H9 (cell line): ENCODE data around the gene PRSS22. TPM values are rescaled to one million over a fixed set of nuclear protein-coding genes. Genes with fewer than 3 reads are reported as not detected.

Source experiments
- DNase-seq: peaks from one replicate; pipeline ENCODE4 v3.0.0-alpha.2; 2017
- H2AFZ ChIP-seq: one replicate; pipeline ENCODE4 v1.6.1; 2013; ENCODE audit warnings: mild to moderate bottlenecking, low read length, control low read depth, moderate library complexity
- H2AK5ac ChIP-seq: 2 replicates; pipeline ENCODE4 v1.6.1; 2013; ENCODE audit warnings: low read length, control low read depth, mixed read lengths; ENCODE audit not compliant: insufficient read length
- H2BK120ac ChIP-seq: one replicate; pipeline ENCODE4 v1.6.1; 2013; ENCODE audit warnings: low read depth, mild to moderate bottlenecking, low read length, control low read depth, inconsistent platforms; ENCODE audit not compliant: poor library complexity, severe bottlenecking
- H2BK12ac ChIP-seq: 2 replicates; pipeline ENCODE4 v1.6.1; 2013; ENCODE audit warnings: low read length, control low read depth, mixed read lengths, low read depth; ENCODE audit not compliant: insufficient read length
- H2BK15ac ChIP-seq: 2 replicates; pipeline ENCODE4 v1.6.1; 2013; ENCODE audit warnings: low read depth, low read length, control low read depth
- H2BK20ac ChIP-seq: one replicate; pipeline ENCODE4 v1.6.1; 2013; ENCODE audit warnings: low read depth, mild to moderate bottlenecking, low read length, control low read depth, inconsistent platforms; ENCODE audit not compliant: poor library complexity, severe bottlenecking
- H2BK5ac ChIP-seq: 2 replicates; pipeline ENCODE4 v1.6.1; 2013; ENCODE audit warnings: low read length, control low read depth, mixed read lengths; ENCODE audit not compliant: insufficient read length
- H3K14ac ChIP-seq: 2 replicates; pipeline ENCODE4 v1.6.1; 2013; ENCODE audit warnings: low read length, control low read depth; ENCODE audit not compliant: insufficient read depth
- H3K18ac ChIP-seq: 2 replicates; pipeline ENCODE4 v1.6.1; 2013; ENCODE audit warnings: low read depth, mild to moderate bottlenecking, mixed read lengths, low read length, control low read depth; ENCODE audit not compliant: insufficient read length
- H3K23ac ChIP-seq: 2 replicates; pipeline ENCODE4 v1.6.1; 2013; ENCODE audit warnings: low read length, control low read depth, mixed read lengths, low read depth; ENCODE audit not compliant: insufficient read length
- H3K23me2 ChIP-seq: 2 replicates; pipeline ENCODE4 v1.6.1; 2013; ENCODE audit warnings: low read depth, mild to moderate bottlenecking, mixed read lengths, low read length, control low read depth; ENCODE audit not compliant: insufficient read length, poor library complexity, severe bottlenecking
- H3K27ac ChIP-seq: 2 replicates; pipeline ENCODE4 v1.5.1; 2013; ENCODE audit warnings: low read length, control low read depth, mixed read lengths, low read depth; ENCODE audit not compliant: insufficient read length
- H3K27me3 ChIP-seq: 2 replicates; pipeline ENCODE4 v1.6.1; 2013; ENCODE audit warnings: low read length, control low read depth, inconsistent platforms; ENCODE audit not compliant: insufficient read depth
- H3K4ac ChIP-seq: 2 replicates; pipeline ENCODE4 v1.6.1; 2013; ENCODE audit warnings: low read depth, mild to moderate bottlenecking, control low read depth, inconsistent platforms, low read length, moderate library complexity
- H3K4me1 ChIP-seq: 2 replicates; pipeline ENCODE4 v1.6.1; 2013; ENCODE audit warnings: low read length, control low read depth, inconsistent platforms; ENCODE audit not compliant: insufficient read depth
- H3K4me2 ChIP-seq: 2 replicates; pipeline ENCODE4 v1.6.1; 2013; ENCODE audit warnings: low read length, control low read depth, mixed read lengths; ENCODE audit not compliant: insufficient read length, insufficient read depth
- H3K56ac ChIP-seq: 2 replicates; pipeline ENCODE4 v1.6.1; 2013; ENCODE audit warnings: low read depth, mild to moderate bottlenecking, mixed read lengths, low read length, control low read depth; ENCODE audit not compliant: insufficient read length
- H3K79me1 ChIP-seq: 2 replicates; pipeline ENCODE4 v1.6.1; 2013; ENCODE audit warnings: low read depth, mild to moderate bottlenecking, moderate library complexity, low read length, control low read depth, inconsistent platforms; ENCODE audit not compliant: insufficient read depth, poor library complexity, severe bottlenecking
- H3K79me2 ChIP-seq: 2 replicates; pipeline ENCODE4 v1.6.1; 2013; ENCODE audit warnings: low read length, control low read depth, inconsistent platforms; ENCODE audit not compliant: insufficient read depth
- H3K9ac ChIP-seq: 2 replicates; pipeline ENCODE4 v1.6.1; 2013; ENCODE audit warnings: low read length, control low read depth, mixed read lengths; ENCODE audit not compliant: insufficient read length; ENCODE audit errors: extremely low read depth
- H3K9me3 ChIP-seq: one replicate; pipeline ENCODE4 v1.6.1; 2013; ENCODE audit warnings: low read depth, low read length, inconsistent platforms; ENCODE audit not compliant: control insufficient read depth
- H3T11ph ChIP-seq: one replicate; pipeline ENCODE4 v1.6.1; 2013; ENCODE audit warnings: mild to moderate bottlenecking, low read length, control low read depth, inconsistent platforms
- H4K20me1 ChIP-seq: one replicate; pipeline ENCODE4 v1.6.1; 2013; ENCODE audit not compliant: control insufficient read depth, insufficient read length, insufficient read depth
- H4K5ac ChIP-seq: 2 replicates; pipeline ENCODE4 v1.6.1; 2013; ENCODE audit warnings: low read depth, mild to moderate bottlenecking, mixed read lengths, low read length, control low read depth; ENCODE audit not compliant: insufficient read length
- H4K8ac ChIP-seq: replicated peaks from 2 replicates; pipeline ENCODE4 v1.6.1; 2013; ENCODE audit warnings: low read length, control low read depth, mixed read lengths, low read depth; ENCODE audit not compliant: insufficient read length
- H4K91ac ChIP-seq: 2 replicates; pipeline ENCODE4 v1.6.1; 2013; ENCODE audit warnings: low read depth, mild to moderate bottlenecking, moderate library complexity, mixed read lengths, low read length, control low read depth; ENCODE audit not compliant: insufficient read length
- H3K27ac Mint-ChIP-seq, 3 experiments: 2 replicates in 2 of 3; 3 replicates in 1 of 3; pipeline ENCODE4 v1.8.0; 2020 to 2021; ENCODE audit warnings: mixed read lengths in 3 of 3, mild to moderate bottlenecking in 1 of 3, moderate library complexity in 1 of 3
- H3K27me3 Mint-ChIP-seq: 2 replicates; pipeline ENCODE4 v1.8.0; 2021; ENCODE audit warnings: low read depth, mild to moderate bottlenecking, moderate library complexity, mixed read lengths
- H3K36me3 Mint-ChIP-seq, 3 experiments: 2 replicates in 2 of 3; 3 replicates in 1 of 3; pipeline ENCODE4 v1.8.0; 2020 to 2021; ENCODE audit warnings: low read depth in 3 of 3, mixed read lengths in 3 of 3; ENCODE audit not compliant: insufficient read depth in 1 of 3
- H3K4me1 Mint-ChIP-seq, 2 experiments: 2 replicates each; pipeline ENCODE4 v1.8.0; 2020; ENCODE audit warnings: mixed read lengths in 2 of 2
- H3K4me3 Mint-ChIP-seq, 2 experiments: 2 replicates in 1 of 2; 3 replicates in 1 of 2; pipeline ENCODE4 v1.8.0; 2020 to 2021; ENCODE audit warnings: mild to moderate bottlenecking in 2 of 2, mixed read lengths in 2 of 2, moderate library complexity in 1 of 2
- H3K9me3 Mint-ChIP-seq, 2 experiments: 2 replicates in 1 of 2; 3 replicates in 1 of 2; pipeline ENCODE4 v1.8.0; 2020; ENCODE audit warnings: mild to moderate bottlenecking in 2 of 2, mixed read lengths in 2 of 2, moderate library complexity in 1 of 2
- CTCF ChIP-seq: fragments of 200-600 bp; sonication (generic); conservative IDR thresholded peaks from 3 replicates; pipeline ENCODE4 v1.8.0; 2021; ENCODE audit warnings: antibody characterized with exemption, mild to moderate bottlenecking
- WGBS: extraction: QIAGEN DNeasy Blood & Tissue Kit; methylation state at CpG from one replicate; pipeline ENCODE4 v1.1.7; 2013; ENCODE audit warnings: missing lambda C conversion rate, low lambda C conversion rate, mixed read lengths; ENCODE audit not compliant: insufficient read length; ENCODE audit errors: extremely low coverage; 5-methylcytosine and 5-hydroxymethylcytosine counted together
- total RNA-seq: library from RNA; stranded (reverse); gene quantifications from 2 replicates; pipeline ENCODE4 v1.2.1, GENCODE V29; 2021

Gene PRSS22
- total RNA-seq, 1 experiment from 2014 or later: 1.9 TPM

GRCh38 chr16:2858245-2859025 is 465 bp upstream of the PRSS22 start:
- no peak overlapping the region for H4K8ac ChIP-seq
- H3K27ac Mint-ChIP-seq: no peak overlapping the region
- no peak overlapping the region for H2AK5ac ChIP-seq
- no peak overlapping the region for H3K56ac ChIP-seq
- H3K36me3 Mint-ChIP-seq: peaks cover 2 to 11% (median 10%) of the 10 kb centered on the region in 3 experiments
- H3K14ac ChIP-seq: no peak overlapping the region
- H2BK15ac ChIP-seq: no peak overlapping the region
- H3K4me3 Mint-ChIP-seq: peak overlapping the region in 1 of 2 experiments; percentile 63; a peak in 4 of 5 replicates
- H4K20me1 ChIP-seq: no peaks in the 10 kb centered on the region
- no peaks in the 10 kb centered on the region for H3K79me2 ChIP-seq
- no peak overlapping the region for H2BK20ac ChIP-seq
- no peak overlapping the region for H2AFZ ChIP-seq
- H4K91ac ChIP-seq: no peak overlapping the region
- H3K9me3 ChIP-seq: no peaks in the 10 kb centered on the region
- H2BK12ac ChIP-seq: no peak overlapping the region
- H3K18ac ChIP-seq: no peak overlapping the region
- peaks cover 34% of the 10 kb centered on the region for H3K27me3 Mint-ChIP-seq
- peak overlapping the region; percentile 81 for H3K4me2 ChIP-seq
- no peaks in the 10 kb centered on the region for H3K4me1 ChIP-seq
- DNase-seq: peak; percentile 87
- peak; percentile 14; the same call in 2 of the 3 replicates for TF ChIP-seq CTCF
- H3K4ac ChIP-seq: no peak overlapping the region
- H4K5ac ChIP-seq: no peak overlapping the region
- no CpG with 5 or more reads among the region's 23 CpGs for WGBS
- H3K4me1 Mint-ChIP-seq: peaks cover 5 to 7% of the 10 kb centered on the region in 2 experiments; a peak in 3 of 4 replicates
- H3K23ac ChIP-seq: no peak overlapping the region
- no peak overlapping the region for H3K9ac ChIP-seq
- peaks cover 20 to 26% of the 10 kb centered on the region in 2 experiments for H3K9me3 Mint-ChIP-seq
- H3K27ac ChIP-seq: no peak overlapping the region
- no peak overlapping the region for H2BK120ac ChIP-seq
- no peak overlapping the region for H3T11ph ChIP-seq
- H3K23me2 ChIP-seq: peaks cover 5% of the 10 kb centered on the region
- H3K79me1 ChIP-seq: no peaks in the 10 kb centered on the region
- H2BK5ac ChIP-seq: no peak overlapping the region
- no peaks in the 10 kb centered on the region for H3K27me3 ChIP-seq
